C1 segment of cervical spinal cord (tissue), 14 donors: Measurements from ENCODE around the gene LRRC51.
A peak's percentile ranks its signal among the peaks of the same experiment; 100 is the strongest.

Source experiments
- DNase-seq, 14 donors: peaks; one replicate each; lab custom pipeline; 2025; lab: John Stamatoyannopoulos, UW

The LRRC51 gene, protein sequence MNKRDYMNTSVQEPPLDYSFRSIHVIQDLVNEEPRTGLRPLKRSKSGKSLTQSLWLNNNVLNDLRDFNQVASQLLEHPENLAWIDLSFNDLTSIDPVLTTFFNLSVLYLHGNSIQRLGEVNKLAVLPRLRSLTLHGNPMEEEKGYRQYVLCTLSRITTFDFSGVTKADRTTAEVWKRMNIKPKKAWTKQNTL

DNA sequence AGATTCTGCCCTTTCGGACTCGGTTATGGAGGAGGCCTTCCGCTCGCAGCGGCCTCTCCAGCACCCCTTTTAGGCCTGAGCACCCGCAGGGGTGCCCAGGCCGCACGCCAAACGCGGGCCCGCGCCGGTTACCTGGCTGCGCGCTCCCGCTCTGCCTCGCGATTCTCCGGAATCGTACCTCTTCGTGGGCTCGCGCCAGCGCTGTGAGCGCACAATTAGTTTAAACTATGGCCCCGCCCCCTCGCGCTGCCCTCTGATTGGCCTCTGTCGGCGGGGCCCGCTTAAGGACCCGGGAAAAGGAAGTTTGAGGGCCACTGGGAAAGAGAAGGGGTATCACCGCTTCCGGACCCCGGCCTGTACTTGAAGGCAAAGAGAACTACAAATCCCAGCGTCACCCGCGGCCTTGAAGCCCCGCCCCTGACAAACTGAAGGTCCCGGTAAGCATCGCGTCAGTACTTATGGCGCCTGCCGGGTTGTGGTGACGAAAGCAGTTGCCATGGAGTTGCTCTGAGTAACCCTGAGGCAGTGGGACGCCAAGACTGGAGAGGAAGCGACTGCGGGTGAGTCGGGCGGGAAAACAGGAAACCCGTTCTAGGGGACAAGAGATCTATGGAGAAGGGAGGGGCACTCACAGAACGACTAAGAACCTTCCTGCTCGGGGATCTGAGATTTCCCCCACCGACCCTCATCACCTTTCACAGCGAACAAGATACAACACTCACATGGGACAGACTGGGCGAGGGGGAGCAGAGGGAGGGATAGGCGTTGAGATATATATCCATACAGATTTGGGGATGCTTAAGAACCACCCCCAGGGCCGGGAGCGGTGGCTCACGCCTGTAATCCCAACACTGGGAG, at the start of gene LRRC51, which contains the start of gene NUMA1:
Gene LRRC51 (plus strand): TSS at position 525 of the 858 bp plus-strand sequence. CDS start 8,234 bp downstream, outside the sequence.
Gene NUMA1 (minus strand): TSS at position 217 of the 858 bp plus-strand sequence. CDS start 44,599 bp downstream, outside the sequence.
- peak; percentile 76 to 99 (median 95) for DNase-seq

DNA sequence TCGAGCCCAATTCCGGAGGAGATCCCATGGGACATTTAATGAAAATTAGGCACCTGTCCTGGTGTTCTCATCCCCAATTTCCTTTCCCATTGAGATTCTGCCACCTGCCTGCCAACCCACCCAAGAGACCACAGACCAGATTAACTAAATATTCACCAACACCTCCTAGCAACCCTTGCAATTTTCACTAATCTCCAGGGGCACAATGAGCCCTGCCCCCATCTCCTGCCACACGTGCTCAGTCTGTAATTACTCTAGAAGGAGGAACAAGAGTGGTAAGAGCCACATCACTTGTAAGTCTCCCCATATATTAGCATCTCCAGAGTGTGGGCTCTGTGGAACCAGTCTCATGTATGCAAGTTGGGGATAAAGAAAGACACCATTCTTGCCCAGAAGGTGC, 44.0 kb upstream of the LRRC51 start:
- no peak for DNase-seq

DNA sequence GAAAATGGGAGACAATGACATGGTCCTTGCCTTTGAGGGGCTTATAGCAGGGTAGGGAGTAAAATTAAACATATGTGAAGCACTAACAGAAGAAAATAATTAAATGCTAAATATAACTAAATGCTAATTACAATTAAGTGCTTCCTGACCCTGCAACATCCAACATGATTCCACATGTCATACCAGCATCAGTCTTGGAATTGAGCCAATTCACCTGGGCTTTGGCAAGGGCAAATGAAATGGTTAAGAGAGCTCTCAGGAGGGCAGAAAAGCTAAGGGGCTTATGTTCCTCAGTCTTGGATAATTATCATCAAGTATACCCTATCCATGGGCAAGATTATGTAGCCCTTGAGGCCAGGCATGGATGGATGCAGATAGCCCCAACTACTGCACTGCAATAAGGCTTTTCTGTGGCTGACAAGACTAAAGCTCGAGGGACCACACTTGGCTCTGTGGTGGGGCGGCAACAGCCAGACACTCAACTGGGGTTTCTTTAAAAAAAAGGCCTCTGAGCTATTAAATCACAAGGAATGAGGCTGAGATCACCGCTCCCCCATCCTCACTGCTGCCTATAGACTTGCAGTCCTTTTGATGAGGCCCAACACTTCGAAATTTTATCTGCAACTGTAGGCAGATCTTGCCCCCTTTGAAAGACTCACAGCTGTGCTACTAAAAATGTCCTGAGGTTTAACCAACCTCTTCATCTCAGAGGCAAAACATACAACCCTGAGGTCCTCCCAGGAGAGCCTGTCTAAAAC, 42.9 kb upstream of the LRRC51 start:
- DNase-seq, result no peak

DNA sequence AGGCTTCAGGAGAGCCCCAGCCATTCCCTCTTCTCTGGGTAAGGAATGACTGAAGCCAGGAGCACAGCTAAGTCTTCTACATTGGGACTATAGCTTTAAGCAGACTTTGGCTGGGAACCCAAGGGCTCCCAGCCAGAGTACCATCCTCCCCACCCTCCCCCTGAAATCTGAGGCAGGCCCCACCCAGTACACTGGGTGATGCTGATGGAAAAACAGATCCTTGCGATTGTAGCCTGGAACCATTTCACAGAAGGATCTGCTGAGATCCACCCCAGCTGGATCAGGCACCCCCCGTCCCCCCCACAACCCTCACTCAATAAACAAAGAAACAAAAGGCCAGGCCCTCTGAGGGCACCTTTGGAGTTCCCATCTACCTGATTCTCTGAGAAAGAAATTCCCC, 42.2 kb upstream of the LRRC51 start:
- DNase-seq, result peak in 12 of 14 donors; percentile 20 to 90 (median 50)

DNA sequence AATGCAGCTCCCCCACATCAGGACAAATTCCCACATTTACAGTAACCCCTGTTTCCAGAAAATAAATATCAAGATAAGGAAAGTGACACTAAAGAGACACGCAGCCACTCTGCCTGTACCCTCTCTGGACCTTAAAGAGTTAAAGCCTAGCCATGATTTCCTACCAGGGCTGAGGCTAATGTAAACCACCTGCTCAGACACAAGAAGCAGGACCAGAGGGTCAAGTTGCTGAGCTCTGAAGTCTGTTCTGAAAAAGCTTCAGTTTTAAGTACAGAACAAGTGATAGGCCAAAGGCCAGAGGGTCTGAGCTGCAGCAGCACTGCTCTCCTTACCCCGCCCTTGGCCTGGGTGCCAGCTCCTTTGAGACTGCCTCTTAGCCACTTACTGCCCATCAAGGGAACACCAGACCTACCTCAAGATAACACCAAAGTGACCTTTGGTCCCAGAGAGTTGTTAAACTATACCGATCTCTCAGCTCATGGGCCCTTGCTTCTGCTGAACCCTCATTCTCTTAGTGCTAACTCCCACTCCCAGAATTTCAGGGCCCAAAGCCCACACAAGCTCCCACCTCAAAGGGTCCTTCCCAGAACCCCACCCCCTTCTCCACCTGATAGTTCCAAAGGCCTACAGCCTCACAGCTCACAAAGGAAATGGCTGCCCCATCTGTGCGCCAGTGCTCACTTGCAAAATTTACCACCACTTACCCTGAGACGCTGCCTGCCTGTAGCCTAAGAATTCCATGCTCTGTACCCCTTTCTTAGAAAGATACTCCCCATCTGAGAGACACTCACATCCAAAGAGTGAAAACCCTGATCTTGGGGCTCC, 41.4 kb upstream of the LRRC51 start:
- DNase-seq, result peak in 6 of 14 donors; percentile 35 to 66 (median 48)

DNA sequence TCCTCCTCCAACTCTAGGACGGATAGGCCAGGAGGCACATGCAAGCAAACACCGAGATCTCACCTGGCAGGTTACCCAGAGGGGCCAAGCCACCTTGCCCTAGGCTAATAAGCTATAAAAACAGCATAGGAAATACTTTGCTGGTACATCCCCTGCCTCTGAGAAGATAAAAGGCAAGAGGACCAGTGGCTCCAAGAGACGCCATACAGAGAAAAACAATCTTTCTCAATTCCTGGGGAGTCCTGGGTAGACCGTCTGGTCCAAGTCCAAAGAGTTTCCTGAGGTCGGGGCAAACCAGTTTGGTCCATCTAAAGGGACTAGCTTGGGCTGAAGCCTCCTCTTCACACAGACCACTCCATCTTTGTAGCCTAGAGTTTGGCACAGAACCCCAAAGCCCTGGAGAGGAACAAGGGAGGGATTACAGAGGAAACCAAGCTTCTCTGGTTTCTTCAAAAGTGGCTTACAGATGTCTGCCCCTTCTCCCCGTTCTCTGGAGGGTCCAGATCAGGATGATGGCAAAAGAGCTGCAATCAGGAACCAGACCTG, 40.7 kb upstream of the LRRC51 start:
- peak in 8 of 14 donors; percentile 33 to 72 (median 58) for DNase-seq

DNA sequence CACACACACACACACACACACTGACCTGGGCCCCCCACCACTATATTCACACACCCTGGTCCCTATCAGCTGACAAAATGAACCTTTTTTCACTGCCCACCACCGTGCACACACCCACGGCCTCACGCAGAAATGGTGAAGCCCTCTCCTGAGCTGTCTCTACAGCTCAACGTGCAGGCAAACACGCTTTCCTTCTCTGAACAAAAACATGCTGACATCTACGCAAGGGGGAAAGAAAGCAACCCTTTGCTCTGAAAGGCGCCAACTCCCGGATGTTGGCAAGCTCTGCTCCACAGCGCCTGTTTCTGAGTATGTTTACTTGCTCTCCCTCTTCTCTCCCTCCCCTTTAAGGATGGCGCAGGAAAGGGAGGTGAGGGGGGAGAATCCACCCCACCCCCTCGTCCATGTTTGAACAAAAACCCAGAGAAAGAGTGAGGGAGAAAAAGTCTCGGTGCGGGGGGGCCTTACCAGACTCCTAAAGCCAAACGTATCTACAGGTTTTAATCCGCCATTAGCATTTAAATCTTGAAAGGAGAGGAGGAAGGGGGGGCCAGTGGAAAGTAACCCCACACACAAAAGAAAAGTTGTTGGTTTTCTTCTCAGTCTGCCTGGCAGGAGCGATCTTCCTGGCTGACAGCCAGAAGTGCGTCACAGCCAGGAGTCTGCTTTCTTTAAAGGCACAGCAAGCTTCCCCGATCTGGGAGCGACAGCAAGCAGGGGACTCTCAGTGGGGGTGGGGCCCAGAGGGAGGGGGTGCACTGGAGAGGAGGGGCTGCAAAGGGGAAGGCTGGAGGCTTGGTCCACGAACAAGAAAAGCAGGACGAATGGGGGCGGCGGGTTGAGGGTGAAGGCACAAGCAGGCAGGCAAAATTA, 39.9 kb upstream of the LRRC51 start:
- peak; percentile 48 to 96 (median 92) for DNase-seq

DNA sequence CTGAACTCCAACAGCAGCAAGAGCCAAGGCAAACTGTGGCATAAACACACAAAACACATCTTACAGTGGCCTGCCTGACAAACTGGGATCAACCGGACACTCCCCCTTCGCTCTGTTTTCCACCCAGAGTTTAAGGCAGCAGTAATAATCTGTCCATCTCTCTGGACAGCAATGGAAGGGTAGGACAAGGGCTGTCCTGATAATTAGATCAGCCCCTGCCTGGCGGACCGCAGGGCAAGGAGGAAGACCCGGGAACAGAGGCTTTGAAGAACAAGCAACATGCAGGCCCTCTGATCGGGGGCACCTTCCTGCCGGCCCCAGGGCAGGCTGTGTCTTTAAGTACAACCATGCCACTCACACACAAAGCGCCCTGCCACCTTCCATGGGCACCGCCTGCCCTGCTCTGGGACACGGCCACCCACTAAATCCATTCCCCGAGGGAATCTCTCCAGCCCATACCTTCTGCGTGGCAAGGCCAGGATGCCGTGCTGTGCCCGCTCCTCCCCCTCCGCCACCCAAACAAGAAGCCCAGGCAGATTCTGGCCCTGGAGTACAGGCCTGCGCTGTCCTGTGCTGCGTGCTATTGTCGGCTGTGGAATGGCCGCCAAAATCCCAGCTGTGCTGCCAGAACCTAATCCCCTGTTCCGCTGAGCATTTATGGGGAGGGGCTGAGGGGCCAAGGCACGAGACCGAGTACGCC, 39.1 kb upstream of the LRRC51 start:
- peak in 12 of 14 donors; percentile 67 to 92 (median 84) for DNase-seq

DNA sequence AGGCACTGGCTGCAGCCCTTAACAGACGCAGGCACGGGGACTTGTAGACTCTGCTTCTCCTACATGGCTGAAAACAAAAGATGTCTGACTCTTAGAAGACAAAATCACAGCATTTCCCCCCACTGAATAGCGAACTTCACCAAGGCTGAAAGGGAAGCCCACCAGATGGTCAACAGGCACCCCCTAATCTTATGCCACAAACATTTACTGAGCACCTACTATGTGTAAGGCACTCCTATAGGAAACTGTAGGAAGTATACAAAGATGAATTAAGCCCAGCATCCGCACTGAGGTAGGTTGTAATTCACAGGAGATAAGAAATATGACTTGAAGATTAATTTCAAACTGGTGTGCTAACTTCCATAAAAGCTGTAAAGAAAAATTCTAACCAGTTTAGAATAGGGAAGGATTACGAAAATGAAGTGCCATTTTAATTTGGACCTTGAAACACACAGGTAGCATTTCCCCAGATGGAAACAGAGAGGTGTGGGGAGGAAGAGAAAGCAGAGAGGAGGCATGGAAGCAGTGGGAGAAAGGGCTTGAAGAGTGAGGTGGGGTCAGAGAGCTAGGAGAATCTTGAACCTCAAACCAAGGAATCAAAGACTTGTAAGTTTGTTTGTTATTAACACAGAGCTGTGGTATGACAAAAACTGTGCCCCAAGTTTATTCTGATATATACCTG, 38.4 kb upstream of the LRRC51 start:
- DNase-seq, result no peak

DNA sequence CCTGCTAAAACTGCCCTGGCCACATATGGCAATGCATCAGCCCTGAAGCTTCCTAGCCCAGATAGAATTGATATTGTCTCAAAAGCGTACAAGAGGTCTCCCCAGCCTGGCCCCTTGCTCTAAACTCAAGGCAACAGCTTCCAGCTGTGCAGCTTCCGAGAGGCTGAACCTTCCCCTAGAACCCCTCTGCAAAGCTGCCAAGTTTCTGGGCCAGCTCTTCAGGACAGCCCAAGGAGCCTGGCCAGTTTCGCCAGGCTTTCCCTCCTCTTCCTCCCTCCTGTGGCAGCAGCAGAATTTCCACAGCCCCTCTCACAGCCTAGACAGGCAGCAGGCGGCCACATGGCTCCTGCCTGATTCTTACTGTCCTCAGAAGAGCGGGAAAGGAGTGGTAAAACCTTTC, 34.8 kb upstream of the LRRC51 start:
- peak in 1 of 14 donors; percentile 17 for DNase-seq

DNA sequence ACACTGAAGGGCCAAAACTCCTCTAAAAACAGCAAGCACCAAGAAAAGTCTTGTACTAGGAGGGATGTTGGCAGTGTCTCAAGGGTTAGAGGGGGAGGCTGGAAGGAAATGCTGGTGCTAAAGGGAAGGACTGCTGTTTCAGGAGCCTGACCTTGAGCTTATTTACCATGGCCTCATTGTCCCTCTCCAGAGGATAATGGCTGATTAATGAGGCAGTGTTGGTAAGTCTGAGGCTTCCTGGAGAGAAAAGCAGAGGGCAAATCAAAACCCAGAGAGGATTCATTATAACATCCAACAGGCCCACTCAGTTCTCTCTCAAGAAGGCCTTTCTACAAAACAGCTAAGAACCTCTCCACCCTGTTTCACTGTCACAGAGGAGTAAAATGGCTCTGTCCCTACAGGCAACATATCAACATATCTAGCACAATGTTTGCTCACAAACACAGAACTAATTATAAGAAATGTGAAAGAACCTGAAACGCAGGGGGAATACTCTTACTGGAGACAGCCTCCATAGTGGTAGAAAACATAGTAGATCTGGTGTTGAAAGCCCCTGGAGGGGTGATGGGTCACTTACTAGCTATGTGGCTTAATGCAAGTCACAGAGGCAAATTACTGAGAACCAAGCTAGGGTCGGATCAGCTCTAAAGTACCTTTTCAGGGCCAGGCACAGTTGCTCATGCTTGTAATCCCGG, 31.7 kb upstream of the LRRC51 start:
- DNase-seq, result no peak

DNA sequence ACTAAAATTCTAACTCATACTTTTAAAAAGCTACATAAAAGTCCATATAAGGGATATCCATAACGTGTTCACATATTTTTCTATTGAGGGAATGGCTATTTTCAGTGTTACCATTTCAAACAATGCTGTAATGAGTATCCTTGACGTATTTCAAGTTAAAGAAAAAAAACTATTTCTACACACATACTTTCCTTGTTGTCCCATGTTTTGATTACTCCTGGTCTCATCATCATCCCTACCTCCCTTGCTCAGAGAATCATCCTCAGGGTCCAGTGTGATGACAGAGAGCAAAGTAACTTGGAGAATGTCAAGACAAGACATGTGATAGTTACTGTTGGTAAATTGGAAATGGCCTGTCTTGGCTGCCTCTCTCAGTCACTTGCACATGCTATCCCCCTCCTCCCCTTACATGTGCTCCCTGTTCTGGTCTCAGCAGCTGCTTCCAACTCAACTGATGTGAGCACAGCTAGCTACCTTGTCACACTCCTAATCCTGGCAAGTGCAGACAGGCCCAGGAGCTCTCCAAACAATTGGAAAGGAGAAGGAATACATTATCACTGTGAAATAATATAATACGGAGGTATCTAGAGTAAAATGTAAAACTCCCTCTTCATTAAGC, 22.1 kb upstream of the LRRC51 start:
- DNase-seq, result no peak

DNA sequence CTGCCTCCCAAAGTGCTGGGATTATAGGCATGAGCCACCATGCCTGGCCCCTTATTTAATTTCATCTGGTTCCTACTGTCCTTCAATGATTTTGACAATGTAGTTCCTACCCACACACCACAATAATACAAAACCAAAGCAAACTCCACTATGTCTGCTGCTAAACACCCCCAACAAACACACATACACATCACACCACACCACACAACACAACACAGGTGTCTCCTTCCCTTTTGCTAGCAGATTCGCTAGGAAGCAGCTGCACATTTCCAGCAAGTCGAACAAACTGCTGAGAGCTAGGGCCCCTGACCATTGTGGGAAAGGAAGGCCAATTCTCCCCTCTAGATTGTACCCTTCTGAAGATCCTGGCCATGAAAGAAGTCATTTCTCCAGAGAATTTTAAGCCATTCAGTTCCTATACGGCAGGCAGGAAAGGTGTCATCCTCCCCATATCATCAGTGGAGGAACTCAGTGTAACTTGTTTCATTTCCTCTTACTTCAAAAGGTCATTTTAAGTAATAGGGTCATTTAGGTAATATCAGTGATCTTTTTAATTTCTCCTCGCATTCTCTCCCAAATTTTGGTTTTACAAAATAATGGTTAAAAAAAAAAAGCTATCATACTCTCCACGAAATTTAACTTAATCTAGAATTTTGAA, 18.8 kb upstream of the LRRC51 start:
- DNase-seq, result no peak

DNA sequence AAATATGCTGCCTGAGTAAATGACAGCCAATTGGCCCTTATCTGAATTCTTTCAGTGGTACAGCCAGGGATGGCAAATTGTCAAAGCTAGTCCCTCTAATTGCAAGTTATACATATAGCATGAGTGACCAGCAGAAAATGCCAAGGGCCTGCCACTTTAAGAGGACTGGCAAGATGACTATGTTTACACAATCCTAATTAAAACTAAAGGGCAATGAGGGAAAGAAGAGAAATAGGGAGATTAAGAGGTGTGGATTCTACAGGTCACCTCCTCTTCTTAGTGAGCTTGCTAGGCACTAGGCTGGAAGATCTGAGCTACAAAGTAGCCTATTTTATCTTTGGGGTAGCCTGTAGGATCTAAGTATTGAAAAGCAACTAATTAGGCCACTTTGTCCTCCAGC, 13.8 kb upstream of the LRRC51 start:
- DNase-seq, result no peak

DNA sequence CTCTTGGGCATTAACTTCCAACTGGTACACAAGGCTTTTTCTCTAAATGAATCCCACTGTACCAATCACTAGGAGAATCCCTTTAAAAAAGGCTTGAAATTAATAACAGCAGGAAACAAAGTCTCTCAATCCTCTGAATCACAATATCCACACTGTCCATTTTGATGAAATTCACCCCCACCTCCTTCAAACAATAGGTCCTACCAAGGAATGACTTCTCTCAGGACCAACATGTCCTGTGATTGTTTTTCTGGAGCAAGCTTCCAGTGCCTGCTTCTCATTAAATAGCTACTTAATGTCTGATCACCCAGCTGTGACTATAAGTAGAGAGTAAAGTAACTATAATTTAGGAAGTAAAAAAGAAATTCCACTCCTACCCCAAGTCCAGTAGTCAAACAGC, 13.4 kb upstream of the LRRC51 start:
- DNase-seq, result no peak

DNA sequence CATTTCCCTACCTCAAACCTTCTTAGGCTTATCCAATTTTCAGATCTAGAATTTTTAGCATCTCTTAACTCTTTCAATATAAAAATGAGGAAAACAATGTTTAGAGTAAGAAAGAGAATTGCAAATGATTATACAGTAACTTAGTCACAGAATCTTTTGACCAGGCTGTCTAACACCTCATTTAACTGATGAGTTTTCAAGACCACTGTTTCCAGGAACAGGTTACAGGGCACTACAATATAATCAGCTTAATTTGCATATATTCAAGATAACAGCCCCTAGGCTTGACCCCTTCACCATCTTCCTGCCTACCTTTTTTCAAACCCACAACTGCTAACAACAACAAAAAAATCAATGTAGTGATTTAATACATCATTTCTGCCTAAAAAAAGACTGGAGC, 13.0 kb upstream of the LRRC51 start:
- DNase-seq, result no peak

DNA sequence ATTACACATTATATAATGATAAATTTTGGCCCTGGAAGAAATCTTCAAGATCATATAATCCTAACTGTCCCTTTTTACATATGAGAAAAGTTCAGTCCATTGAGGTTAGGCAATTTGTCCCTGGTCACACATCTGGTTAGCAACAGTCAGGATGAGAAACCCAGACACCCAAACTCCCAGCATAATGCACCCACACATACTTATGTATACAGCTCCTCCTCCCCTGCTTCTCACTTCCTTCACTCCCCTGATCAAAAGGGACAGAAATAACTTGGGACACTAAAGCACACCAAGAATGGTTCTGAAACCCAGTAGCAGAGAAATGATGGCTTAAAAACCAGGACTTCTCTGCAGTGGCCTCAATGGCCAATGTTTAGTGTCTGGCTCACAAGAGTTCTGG, 11.4 kb upstream of the LRRC51 start:
- DNase-seq, result no peak
